Hepatocyte (in vitro differentiated cells): ENCODE data around the gene DOP1B. TPM values are rescaled to one million over a fixed set of nuclear protein-coding genes. Genes with fewer than 3 reads are reported as not detected.
A peak's percentile ranks its signal among the peaks of the same experiment; 100 is the strongest.

Source experiments
- DNase-seq: peaks from one replicate; pipeline ENCODE4 v3.0.0-alpha.2; 2016; ENCODE audit warnings: low spot score
- H2AFZ ChIP-seq: fragments of 200-600 bp; sonication (generic); 2 replicates; pipeline ENCODE4 v1.6.0; 2016; ENCODE audit warnings: antibody characterized with exemption, mild to moderate bottlenecking
- H3K27ac ChIP-seq: fragments of 200-600 bp; sonication (generic); 2 replicates; pipeline ENCODE4 v1.5.1; 2016; ENCODE audit warnings: mild to moderate bottlenecking
- H3K27me3 ChIP-seq: fragments of 200-600 bp; sonication (generic); 2 replicates; pipeline ENCODE4 v1.6.1; 2016
- H3K36me3 ChIP-seq: fragments of 200-600 bp; sonication (generic); replicated peaks from 2 replicates; pipeline ENCODE4 v1.5.1; 2016; ENCODE audit warnings: low read depth; ENCODE audit not compliant: insufficient read depth
- H3K4me1 ChIP-seq: fragments of 200-600 bp; sonication (generic); 2 replicates; pipeline ENCODE4 v1.5.1; 2016; ENCODE audit warnings: mild to moderate bottlenecking, moderate library complexity; ENCODE audit not compliant: insufficient read depth
- H3K4me2 ChIP-seq: fragments of 200-600 bp; sonication (generic); 2 replicates; pipeline ENCODE4 v1.6.0; 2016
- H3K4me3 ChIP-seq: fragments of 200-600 bp; sonication (generic); 2 replicates; pipeline ENCODE4 v1.5.1; 2016; ENCODE audit warnings: mild to moderate bottlenecking
- H3K79me2 ChIP-seq: fragments of 200-600 bp; sonication (generic); 2 replicates; pipeline ENCODE4 v1.6.0; 2017; ENCODE audit warnings: mild to moderate bottlenecking
- H3K9me2 ChIP-seq: fragments of 200-600 bp; sonication (generic); replicated peaks from 2 replicates; pipeline ENCODE4 v1.6.0; 2017; ENCODE audit warnings: mild to moderate bottlenecking; ENCODE audit not compliant: insufficient read depth
- H3K9me3 ChIP-seq: fragments of 200-600 bp; sonication (generic); 2 replicates; pipeline ENCODE4 v1.5.1; 2016; ENCODE audit warnings: low read depth, mild to moderate bottlenecking
- H4K20me1 ChIP-seq: fragments of 200-600 bp; sonication (generic); 2 replicates; pipeline ENCODE4 v1.6.0; 2016; ENCODE audit warnings: mild to moderate bottlenecking; ENCODE audit not compliant: insufficient read depth, poor library complexity, severe bottlenecking
- EZH2 ChIP-seq: fragments of 200-600 bp; sonication (generic); IDR thresholded peaks from 2 replicates; pipeline ENCODE4 v1.6.1; 2016; ENCODE audit warnings: antibody characterized with exemption, mild to moderate bottlenecking, borderline replicate concordance
- EZH2phosphoT487 ChIP-seq: fragments of 200-600 bp; sonication (generic); IDR thresholded peaks from one replicate; pipeline ENCODE4 v1.6.1; 2018; ENCODE audit warnings: antibody characterized with exemption, mild to moderate bottlenecking, low read depth, moderate library complexity; ENCODE audit not compliant: unreplicated experiment, severe bottlenecking
- WGBS: methylation state at CpG from one replicate; pipeline ENCODE4 v1.1.6; 2016; ENCODE audit warnings: low lambda C conversion rate; ENCODE audit errors: missing lambda C conversion rate; 5-methylcytosine and 5-hydroxymethylcytosine counted together
- polyA plus RNA-seq: library from polyadenylated mRNA; unstranded; fragments of >200 nt; fragmentation: Nextera tagmentation; extraction: Ambion mirVana; gene quantifications from 2 replicates; pipeline ENCODE4 v1.2.1, GENCODE V29; 2016
- total RNA-seq: library from RNA; depleted of rRNA; stranded (reverse); fragments of >200 nt; gene quantifications from 2 replicates; pipeline ENCODE4 v1.2.3, GENCODE V29; 2014
- TF ChIP-seq, protein P1 (sequence below): fragments of 200-600 bp; sonication (generic); IDR thresholded peaks from 2 replicates; pipeline ENCODE4 v1.5.1; 2016; ENCODE audit warnings: antibody characterized with exemption, mild to moderate bottlenecking; ENCODE audit not compliant: poor library complexity

Gene DOP1B
- total and polyA plus RNA-seq, 2 experiments from 2014 or later = 6.6 to 17.7 TPM

DNA sequence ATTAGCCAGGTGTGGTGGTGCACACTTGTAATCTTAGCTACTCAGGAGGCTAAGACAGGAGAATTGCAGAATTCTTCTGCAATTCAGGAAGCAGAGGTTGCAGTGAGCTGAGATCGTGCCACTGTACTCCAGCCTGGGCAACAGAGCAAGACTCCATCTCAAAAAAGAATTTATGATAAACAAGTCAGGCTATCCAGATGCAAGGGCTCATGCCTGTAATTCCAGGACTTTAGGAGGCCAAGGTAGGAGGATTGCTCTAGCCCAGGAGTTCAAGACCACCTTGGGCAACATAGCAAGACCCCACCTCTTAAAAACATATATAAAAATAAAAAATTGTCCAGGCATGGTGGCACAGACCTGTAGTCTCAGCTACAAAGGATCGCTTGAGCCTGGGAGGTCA, 32.2 kb upstream of the DOP1B start:
- TF ChIP-seq, protein P1, sequence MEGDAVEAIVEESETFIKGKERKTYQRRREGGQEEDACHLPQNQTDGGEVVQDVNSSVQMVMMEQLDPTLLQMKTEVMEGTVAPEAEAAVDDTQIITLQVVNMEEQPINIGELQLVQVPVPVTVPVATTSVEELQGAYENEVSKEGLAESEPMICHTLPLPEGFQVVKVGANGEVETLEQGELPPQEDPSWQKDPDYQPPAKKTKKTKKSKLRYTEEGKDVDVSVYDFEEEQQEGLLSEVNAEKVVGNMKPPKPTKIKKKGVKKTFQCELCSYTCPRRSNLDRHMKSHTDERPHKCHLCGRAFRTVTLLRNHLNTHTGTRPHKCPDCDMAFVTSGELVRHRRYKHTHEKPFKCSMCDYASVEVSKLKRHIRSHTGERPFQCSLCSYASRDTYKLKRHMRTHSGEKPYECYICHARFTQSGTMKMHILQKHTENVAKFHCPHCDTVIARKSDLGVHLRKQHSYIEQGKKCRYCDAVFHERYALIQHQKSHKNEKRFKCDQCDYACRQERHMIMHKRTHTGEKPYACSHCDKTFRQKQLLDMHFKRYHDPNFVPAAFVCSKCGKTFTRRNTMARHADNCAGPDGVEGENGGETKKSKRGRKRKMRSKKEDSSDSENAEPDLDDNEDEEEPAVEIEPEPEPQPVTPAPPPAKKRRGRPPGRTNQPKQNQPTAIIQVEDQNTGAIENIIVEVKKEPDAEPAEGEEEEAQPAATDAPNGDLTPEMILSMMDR = no peak
- TF ChIP-seq EZH2 = no peak
- no peak for TF ChIP-seq EZH2phosphoT487
- Histone ChIP-seq H3K79me2 (no peaks in the 10 kb centered on the region), H2AFZ (no peak overlapping the region), H3K27me3 (no peaks in the 10 kb centered on the region), H3K27ac (no peak overlapping the region), H4K20me1 (no peaks in the 10 kb centered on the region), H3K9me2 (no peaks in the 10 kb centered on the region), H3K4me1 (no peaks in the 10 kb centered on the region), H3K4me2 (no peak overlapping the region), H3K9me3 (no peaks in the 10 kb centered on the region), H3K4me3 (no peak overlapping the region), H3K36me3 (no peaks in the 10 kb centered on the region)
- DNase-seq = no peak
- 65% methylated on average over 2 of the region's 2 CpGs for WGBS

- Histone ChIP-seq H3K79me2 (no peaks in the 10 kb centered on the region), H3K27ac (no peak overlapping the region), H3K9me3 (no peaks in the 10 kb centered on the region), H3K27me3 (no peaks in the 10 kb centered on the region), H2AFZ (no peak overlapping the region), H3K36me3 (no peaks in the 10 kb centered on the region), H3K9me2 (no peaks in the 10 kb centered on the region), H3K4me3 (no peak overlapping the region), H3K4me2 (no peak overlapping the region), H4K20me1 (no peaks in the 10 kb centered on the region), H3K4me1 (no peaks in the 10 kb centered on the region)
- TF ChIP-seq, protein P1 = peak; percentile 75
- TF ChIP-seq EZH2 = no peak
- 46% methylated on average over 9 of the region's 9 CpGs for WGBS
- peak; percentile 73 for DNase-seq
These were observed 31.0 kb upstream of the DOP1B start for GRCh38 chr21:36125512-36126207.

GRCh38 chr21:36126208-36126565, 30.4 kb upstream of the DOP1B start:
- H3K4me1 ChIP-seq = no peaks in the 10 kb centered on the region
- H3K4me3 ChIP-seq = no peak overlapping the region
- no peak overlapping the region for H3K27ac ChIP-seq
- DNase-seq = no peak
- TF ChIP-seq EZH2 = no peak
- TF ChIP-seq, protein P1 = no peak
- no peak for TF ChIP-seq EZH2phosphoT487
- no peak overlapping the region for H2AFZ ChIP-seq
- H3K36me3 ChIP-seq = no peaks in the 10 kb centered on the region
- no peaks in the 10 kb centered on the region for H4K20me1 ChIP-seq
- H3K9me3 ChIP-seq = no peaks in the 10 kb centered on the region
- no peaks in the 10 kb centered on the region for H3K9me2 ChIP-seq
- H3K27me3 ChIP-seq = no peaks in the 10 kb centered on the region
- no peak overlapping the region for H3K4me2 ChIP-seq
- no peaks in the 10 kb centered on the region for H3K79me2 ChIP-seq

GRCh38 chr21:36126621-36127110, 30.0 kb upstream of the DOP1B start:
- Histone ChIP-seq H3K27me3 (no peaks in the 10 kb centered on the region), H3K9me3 (no peaks in the 10 kb centered on the region), H3K27ac (no peak overlapping the region), H4K20me1 (no peaks in the 10 kb centered on the region), H3K9me2 (no peaks in the 10 kb centered on the region), H3K4me2 (no peak overlapping the region), H2AFZ (no peak overlapping the region), H3K4me3 (no peak overlapping the region), H3K36me3 (no peaks in the 10 kb centered on the region), H3K4me1 (no peaks in the 10 kb centered on the region), H3K79me2 (no peaks in the 10 kb centered on the region)
- WGBS = 89% methylated on average over 5 of the region's 5 CpGs
- DNase-seq = no peak
- TF ChIP-seq EZH2phosphoT487 (no peak), EZH2 (no peak)
- TF ChIP-seq, protein P1 = no peak
